ENCODE data around the gene CCDC91. TPM values are rescaled to one million over a fixed set of nuclear protein-coding genes. Genes with fewer than 3 reads are reported as not detected.

Gene CCDC91
- total and polyA plus RNA-seq, 9 of the 15 experiments (the other 6 are each of a cell fraction or from before 2014, with no cell fraction given), result 10.1 to 31.1 (median 26.3) TPM

DNA sequence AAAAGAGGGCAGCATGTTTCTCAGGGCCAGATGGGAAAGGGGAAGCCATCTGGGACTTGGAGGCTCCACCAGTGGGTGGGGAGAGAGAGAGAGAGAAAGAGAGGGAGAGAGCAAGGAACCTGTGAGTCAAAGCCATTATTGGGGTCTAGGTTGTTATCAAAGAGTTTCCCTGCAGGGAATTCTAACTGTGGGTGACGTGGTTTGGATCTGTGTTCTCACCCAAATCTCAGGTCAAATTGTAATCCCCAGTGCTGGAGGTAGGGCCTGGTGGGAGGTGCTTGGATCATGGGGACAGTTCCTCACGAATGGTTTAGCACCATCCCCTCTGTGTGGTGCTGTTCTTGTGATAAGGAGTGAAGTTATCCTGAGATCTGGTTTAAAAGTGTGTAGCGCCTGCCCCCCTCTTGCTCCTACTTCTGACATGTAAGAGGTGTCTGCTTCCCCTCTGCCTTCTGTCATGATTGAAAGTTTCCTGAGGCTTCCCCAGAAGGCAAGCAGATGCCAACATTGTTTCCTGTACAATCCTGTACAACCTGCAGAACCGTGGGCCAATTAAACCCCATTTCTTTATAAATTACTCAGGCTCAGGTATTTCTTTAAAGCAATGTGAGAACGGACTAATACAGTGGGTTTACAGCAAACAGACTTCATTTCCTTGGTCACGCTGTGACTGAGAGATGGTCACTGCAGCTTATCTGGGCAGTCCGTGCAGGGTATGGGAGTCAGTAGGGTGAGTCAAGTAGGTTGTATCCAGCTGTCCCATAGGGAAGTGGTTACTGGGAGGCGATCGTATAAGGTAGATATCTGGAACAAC is 52.4 kb downstream of the CCDC91 start (continued):
- TF ChIP-seq MYC (IDR thresholded peaks at IDR 0.05; ENCODE audit: low read depth, low read length) (0 out of 2 replicates have a peak, but pooled peaks have one; percentile 25), MYC (CRISPR knock-in tag; IDR thresholded peaks at IDR 0.05; ENCODE audit: borderline replicate concordance, low read depth) (no peak), LEF1 (IDR thresholded peaks at IDR 0.05) (peak; percentile 73; the same call in 1 of the 2 replicates), CBFB (CRISPR knock-in tag; IDR thresholded peaks at IDR 0.05) (no peak), STAT5A (IDR thresholded peaks at IDR 0.05; ENCODE audit: borderline replicate concordance, low read length) (peak; percentile 84), PML (IDR thresholded peaks at IDR 0.05; ENCODE audit: low read length) (peak; percentile 90), EGR1 (conservative IDR thresholded peaks at IDR 0.05) (peak; percentile 41), TOE1 (IDR thresholded peaks at IDR 0.05; ENCODE audit: borderline replicate concordance) (0 out of 2 replicates have a peak, but pooled peaks have one; percentile 1), TOE1 (CRISPR knock-in tag; IDR thresholded peaks at IDR 0.05; ENCODE audit: borderline replicate concordance, low read depth) (no peak), HDAC1 (IDR thresholded peaks at IDR 0.05) (peak in 1 of 2 experiments; percentile 79; a peak in 2 of 4 replicates), ETV6 (IDR thresholded peaks at IDR 0.05; ENCODE audit: borderline replicate concordance in 1 of 2, low read depth in 2 of 2, low read length in 1 of 2) (peak in 1 of 2 experiments; percentile 54; a peak in 1 of 4 replicates), ETV6 (CRISPR knock-in tag; IDR thresholded peaks at IDR 0.05; ENCODE audit: borderline replicate concordance) (no peak), HDAC3 (IDR thresholded peaks at IDR 0.05; ENCODE audit: borderline replicate concordance, partially characterized antibody) (peak; percentile 71), NFIC (IDR thresholded peaks at IDR 0.05) (peak; percentile 79), TRIM28 (IDR thresholded peaks at IDR 0.05) (peak; percentile 50; the same call in 1 of the 2 replicates), BHLHE40 (IDR thresholded peaks at IDR 0.05; ENCODE audit: low read length) (peak; percentile 73), ZBTB7A (IDR thresholded peaks at IDR 0.05; ENCODE audit: borderline replicate concordance, control insufficient read depth, low read depth, low read length) (0 out of 2 replicates have a peak, but pooled peaks have one; percentile 19), KDM1A (IDR thresholded peaks at IDR 0.05) (peak; percentile 33 to 56; a peak in 2 of 4 replicates), RNF2 (IDR thresholded peaks at IDR 0.05) (peak; percentile 86)
- TF ChIP-seq, protein P1, sequence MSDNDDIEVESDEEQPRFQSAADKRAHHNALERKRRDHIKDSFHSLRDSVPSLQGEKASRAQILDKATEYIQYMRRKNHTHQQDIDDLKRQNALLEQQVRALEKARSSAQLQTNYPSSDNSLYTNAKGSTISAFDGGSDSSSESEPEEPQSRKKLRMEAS (CRISPR knock-in tag; IDR thresholded peaks at IDR 0.05), result peak; percentile 38; the same call in 1 of the 2 replicates
- TF ChIP-seq, protein P2, sequence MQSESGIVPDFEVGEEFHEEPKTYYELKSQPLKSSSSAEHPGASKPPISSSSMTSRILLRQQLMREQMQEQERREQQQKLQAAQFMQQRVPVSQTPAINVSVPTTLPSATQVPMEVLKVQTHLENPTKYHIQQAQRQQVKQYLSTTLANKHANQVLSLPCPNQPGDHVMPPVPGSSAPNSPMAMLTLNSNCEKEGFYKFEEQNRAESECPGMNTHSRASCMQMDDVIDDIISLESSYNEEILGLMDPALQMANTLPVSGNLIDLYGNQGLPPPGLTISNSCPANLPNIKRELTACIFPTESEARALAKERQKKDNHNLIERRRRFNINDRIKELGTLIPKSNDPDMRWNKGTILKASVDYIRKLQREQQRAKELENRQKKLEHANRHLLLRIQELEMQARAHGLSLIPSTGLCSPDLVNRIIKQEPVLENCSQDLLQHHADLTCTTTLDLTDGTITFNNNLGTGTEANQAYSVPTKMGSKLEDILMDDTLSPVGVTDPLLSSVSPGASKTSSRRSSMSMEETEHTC (IDR thresholded peaks at IDR 0.05), result peak; percentile 53; the same call in 1 of the 2 replicates
- TF ChIP-seq, protein P3, sequence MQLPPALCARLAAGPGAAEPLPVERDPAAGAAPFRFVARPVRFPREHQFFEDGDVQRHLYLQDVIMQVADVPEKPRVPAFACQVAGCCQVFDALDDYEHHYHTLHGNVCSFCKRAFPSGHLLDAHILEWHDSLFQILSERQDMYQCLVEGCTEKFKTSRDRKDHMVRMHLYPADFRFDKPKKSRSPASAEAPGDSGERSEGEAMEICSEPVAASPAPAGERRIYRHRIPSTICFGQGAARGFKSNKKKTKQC (CRISPR knock-in tag; IDR thresholded peaks at IDR 0.05), result no peak
- TF ChIP-seq, protein P4, sequence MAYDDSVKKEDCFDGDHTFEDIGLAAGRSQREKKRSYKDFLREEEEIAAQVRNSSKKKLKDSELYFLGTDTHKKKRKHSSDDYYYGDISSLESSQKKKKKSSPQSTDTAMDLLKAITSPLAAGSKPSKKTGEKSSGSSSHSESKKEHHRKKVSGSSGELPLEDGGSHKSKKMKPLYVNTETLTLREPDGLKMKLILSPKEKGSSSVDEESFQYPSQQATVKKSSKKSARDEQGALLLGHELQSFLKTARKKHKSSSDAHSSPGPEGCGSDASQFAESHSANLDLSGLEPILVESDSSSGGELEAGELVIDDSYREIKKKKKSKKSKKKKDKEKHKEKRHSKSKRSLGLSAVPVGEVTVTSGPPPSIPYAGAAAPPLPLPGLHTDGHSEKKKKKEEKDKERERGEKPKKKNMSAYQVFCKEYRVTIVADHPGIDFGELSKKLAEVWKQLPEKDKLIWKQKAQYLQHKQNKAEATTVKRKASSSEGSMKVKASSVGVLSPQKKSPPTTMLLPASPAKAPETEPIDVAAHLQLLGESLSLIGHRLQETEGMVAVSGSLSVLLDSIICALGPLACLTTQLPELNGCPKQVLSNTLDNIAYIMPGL (CRISPR knock-in tag; IDR thresholded peaks at IDR 0.05), result no peak
- TF ChIP-seq, protein P5, sequence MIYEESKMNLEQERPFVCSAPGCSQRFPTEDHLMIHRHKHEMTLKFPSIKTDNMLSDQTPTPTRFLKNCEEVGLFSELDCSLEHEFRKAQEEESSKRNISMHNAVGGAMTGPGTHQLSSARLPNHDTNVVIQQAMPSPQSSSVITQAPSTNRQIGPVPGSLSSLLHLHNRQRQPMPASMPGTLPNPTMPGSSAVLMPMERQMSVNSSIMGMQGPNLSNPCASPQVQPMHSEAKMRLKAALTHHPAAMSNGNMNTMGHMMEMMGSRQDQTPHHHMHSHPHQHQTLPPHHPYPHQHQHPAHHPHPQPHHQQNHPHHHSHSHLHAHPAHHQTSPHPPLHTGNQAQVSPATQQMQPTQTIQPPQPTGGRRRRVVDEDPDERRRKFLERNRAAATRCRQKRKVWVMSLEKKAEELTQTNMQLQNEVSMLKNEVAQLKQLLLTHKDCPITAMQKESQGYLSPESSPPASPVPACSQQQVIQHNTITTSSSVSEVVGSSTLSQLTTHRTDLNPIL (CRISPR knock-in tag; IDR thresholded peaks at IDR 0.05), result no peak
